HG03045 (cell line): ENCODE data around the gene MPST.

ENCODE experiments used
- ATAC-seq: cut with Tn5 transposase; IDR thresholded peaks from one replicate; pipeline ENCODE4 v1.9.1; 2021; ENCODE audit warnings: mild to moderate bottlenecking, moderate library complexity; ENCODE audit not compliant: unreplicated experiment

MPST gene

GRCh38 chr22:37000676-37001534, 18.6 kb upstream of the MPST start:
- ATAC-seq = no peak

- ATAC-seq = no peak
Observed at GRCh38 chr22:37001826-37002225, 17.7 kb upstream of the MPST start.

- ATAC-seq = no peak
Observed at GRCh38 chr22:37002633-37003032, 16.9 kb upstream of the MPST start.

GRCh38 chr22:37007651-37008050, 11.9 kb upstream of the MPST start:
- no peak for ATAC-seq

GRCh38 chr22:37008365-37008764, 11.2 kb upstream of the MPST start:
- no peak for ATAC-seq

- ATAC-seq = no peak
Observed at GRCh38 chr22:37009490-37009889, 10.1 kb upstream of the MPST start.

- ATAC-seq = no peak
Observed at GRCh38 chr22:37010174-37010573, 9.4 kb upstream of the MPST start.

- no peak for ATAC-seq
Observed at GRCh38 chr22:37010976-37011375, 8.6 kb upstream of the MPST start.

GRCh38 chr22:37011472-37011871, 8.1 kb upstream of the MPST start:
- no peak for ATAC-seq

GRCh38 chr22:37012262-37012904, 7.2 kb upstream of the MPST start:
- ATAC-seq = no peak

- no peak for ATAC-seq
Observed at GRCh38 chr22:37012956-37013355, 6.6 kb upstream of the MPST start.

- ATAC-seq = no peak
Observed at GRCh38 chr22:37014415-37014806, 5.1 kb upstream of the MPST start.

GRCh38 chr22:37014835-37015586, 4.5 kb upstream of the MPST start:
- ATAC-seq = no peak

GRCh38 chr22:37015587-37015878, 4.0 kb upstream of the MPST start:
- no peak for ATAC-seq

- no peak for ATAC-seq
Observed at GRCh38 chr22:37016134-37016910, 3.2 kb upstream of the MPST start.

- no peak for ATAC-seq
Observed at GRCh38 chr22:37017356-37017755, 2.2 kb upstream of the MPST start.

GRCh38 chr22:37018086-37018814, 1.3 kb upstream of the MPST start:
- no peak for ATAC-seq

GRCh38 chr22:37018815-37019308, 680 bp upstream of the MPST start:
- ATAC-seq = no peak

- ATAC-seq = no peak
Observed at GRCh38 chr22:37020192-37020479, 594 bp downstream of the MPST start.

- no peak for ATAC-seq
Observed at GRCh38 chr22:37021041-37021440, 1.5 kb downstream of the MPST start.
